Measurements from ENCODE around the gene HIPK4. TPM values are rescaled to one million over a fixed set of nuclear protein-coding genes. Genes with fewer than 3 reads are reported as not detected.

Gene HIPK4
- total and polyA plus RNA-seq, 9 of the 15 experiments (the other 6 are each of a cell fraction or from before 2014, with no cell fraction given): 0.06 to 0.09 TPM; not detected in 7

DNA sequence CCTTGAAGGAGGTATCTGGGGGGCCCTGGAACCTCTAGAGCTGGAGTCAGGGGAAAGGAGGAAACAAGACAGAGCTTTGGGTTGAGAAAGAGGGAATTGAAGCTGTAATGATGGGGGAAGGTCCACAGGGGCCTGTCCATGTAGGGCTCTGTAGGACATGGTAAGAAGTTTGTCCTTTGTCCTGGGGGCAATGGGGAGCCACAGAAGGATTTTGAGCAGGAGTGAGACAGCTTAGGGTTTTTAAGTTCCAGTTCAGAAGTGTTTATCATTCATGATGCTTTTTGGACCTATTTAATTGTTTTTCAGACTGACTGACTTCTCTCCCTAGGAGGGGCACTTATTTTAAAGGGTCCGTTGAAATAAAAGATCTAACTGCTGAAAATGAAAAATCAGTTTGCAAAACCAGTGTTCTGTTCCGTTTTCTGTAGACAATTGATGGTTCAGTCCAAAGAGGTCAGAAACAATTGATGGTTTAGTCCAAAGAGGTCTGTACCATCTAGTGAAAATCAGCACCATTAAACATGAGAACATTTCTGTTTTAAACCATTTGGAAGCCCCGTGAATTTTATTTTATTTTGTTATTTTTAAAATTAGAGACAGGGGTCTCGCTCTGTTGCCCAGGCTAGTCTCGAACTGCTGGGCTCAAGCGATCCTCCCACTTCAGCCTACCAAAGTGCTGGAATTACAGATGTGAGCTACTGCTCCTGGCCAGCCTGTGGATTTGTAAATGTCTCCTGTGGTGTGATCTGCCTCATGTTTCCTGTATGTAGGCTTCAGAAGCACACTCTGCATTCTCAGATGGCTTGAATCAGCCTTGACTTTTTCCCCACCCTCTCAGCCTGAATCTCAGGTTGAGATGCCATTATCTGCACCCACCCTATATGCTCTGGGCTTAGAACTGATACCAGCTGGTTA, 33.0 kb downstream of the HIPK4 start:
- Histone ChIP-seq H3K9me1 (ENCODE audit: control insufficient read depth, insufficient read depth, low read length) (no peaks in the 10 kb centered on the region), H3K27ac (ENCODE audit: extremely low read depth, low read depth, low read length) (no peak overlapping the region), H3K9ac (ENCODE audit: insufficient read depth in 1 of 2, low read depth in 2 of 2, low read length in 2 of 2) (no peak overlapping the region), H3K36me3 (ENCODE audit: control insufficient read depth, insufficient read depth, low read length) (no peaks in the 10 kb centered on the region; the same call in 2 of the 3 replicates), H2AFZ (ENCODE audit: low read depth, low read length) (no peak overlapping the region), H3K4me2 (ENCODE audit: insufficient read depth, low read length) (no peak overlapping the region), H3K4me3 (no peak overlapping the region), H3K27me3 (ENCODE audit: control insufficient read depth in 2 of 2, insufficient read depth in 2 of 2, low read length in 2 of 2) (no peaks in the 10 kb centered on the region), H4K20me1 (replicated peaks; ENCODE audit: control insufficient read depth, insufficient read depth, low read length) (peaks cover 7% of the 10 kb centered on the region; the same call in 1 of the 2 replicates), H3K9me3 (replicated peaks; ENCODE audit: control insufficient read depth, insufficient read depth, low read depth, low read length) (no peaks in the 10 kb centered on the region), H3K4me1 (replicated peaks in 1 of 2; ENCODE audit: control insufficient read depth in 2 of 2, insufficient read depth in 2 of 2, low read length in 2 of 2) (peaks cover 0 to 8% of the 10 kb centered on the region in 2 experiments; a peak in 3 of 5 replicates), H3K79me2 (ENCODE audit: control insufficient read depth, insufficient read depth, low read length) (peaks cover 4% of the 10 kb centered on the region; the same call in 1 of the 3 replicates)
- TF ChIP-seq, protein P1, sequence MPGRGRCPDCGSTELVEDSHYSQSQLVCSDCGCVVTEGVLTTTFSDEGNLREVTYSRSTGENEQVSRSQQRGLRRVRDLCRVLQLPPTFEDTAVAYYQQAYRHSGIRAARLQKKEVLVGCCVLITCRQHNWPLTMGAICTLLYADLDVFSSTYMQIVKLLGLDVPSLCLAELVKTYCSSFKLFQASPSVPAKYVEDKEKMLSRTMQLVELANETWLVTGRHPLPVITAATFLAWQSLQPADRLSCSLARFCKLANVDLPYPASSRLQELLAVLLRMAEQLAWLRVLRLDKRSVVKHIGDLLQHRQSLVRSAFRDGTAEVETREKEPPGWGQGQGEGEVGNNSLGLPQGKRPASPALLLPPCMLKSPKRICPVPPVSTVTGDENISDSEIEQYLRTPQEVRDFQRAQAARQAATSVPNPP (IDR thresholded peaks at IDR 0.05; ENCODE audit: borderline replicate concordance, insufficient read depth, insufficient read length): no peak
- TF ChIP-seq, protein P2, sequence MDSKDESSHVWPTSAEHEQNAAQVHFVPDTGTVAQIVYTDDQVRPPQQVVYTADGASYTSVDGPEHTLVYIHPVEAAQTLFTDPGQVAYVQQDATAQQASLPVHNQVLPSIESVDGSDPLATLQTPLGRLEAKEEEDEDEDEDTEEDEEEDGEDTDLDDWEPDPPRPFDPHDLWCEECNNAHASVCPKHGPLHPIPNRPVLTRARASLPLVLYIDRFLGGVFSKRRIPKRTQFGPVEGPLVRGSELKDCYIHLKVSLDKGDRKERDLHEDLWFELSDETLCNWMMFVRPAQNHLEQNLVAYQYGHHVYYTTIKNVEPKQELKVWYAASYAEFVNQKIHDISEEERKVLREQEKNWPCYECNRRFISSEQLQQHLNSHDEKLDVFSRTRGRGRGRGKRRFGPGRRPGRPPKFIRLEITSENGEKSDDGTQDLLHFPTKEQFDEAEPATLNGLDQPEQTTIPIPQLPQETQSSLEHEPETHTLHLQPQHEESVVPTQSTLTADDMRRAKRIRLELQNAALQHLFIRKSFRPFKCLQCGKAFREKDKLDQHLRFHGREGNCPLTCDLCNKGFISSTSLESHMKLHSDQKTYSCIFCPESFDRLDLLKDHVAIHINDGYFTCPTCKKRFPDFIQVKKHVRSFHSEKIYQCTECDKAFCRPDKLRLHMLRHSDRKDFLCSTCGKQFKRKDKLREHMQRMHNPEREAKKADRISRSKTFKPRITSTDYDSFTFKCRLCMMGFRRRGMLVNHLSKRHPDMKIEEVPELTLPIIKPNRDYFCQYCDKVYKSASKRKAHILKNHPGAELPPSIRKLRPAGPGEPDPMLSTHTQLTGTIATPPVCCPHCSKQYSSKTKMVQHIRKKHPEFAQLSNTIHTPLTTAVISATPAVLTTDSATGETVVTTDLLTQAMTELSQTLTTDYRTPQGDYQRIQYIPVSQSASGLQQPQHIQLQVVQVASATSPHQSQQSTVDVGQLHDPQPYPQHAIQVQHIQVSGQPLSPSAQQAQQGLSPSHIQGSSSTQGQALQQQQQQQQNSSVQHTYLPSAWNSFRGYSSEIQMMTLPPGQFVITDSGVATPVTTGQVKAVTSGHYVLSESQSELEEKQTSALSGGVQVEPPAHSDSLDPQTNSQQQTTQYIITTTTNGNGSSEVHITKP (IDR thresholded peaks at IDR 0.05; ENCODE audit: partially characterized antibody): peak; percentile 81
- TF ChIP-seq BCOR (IDR thresholded peaks at IDR 0.05) (peak; percentile 32; the same call in 1 of the 2 replicates), KDM2B (CRISPR knock-in tag; IDR thresholded peaks at IDR 0.05) (no peak), RBM25 (IDR thresholded peaks at IDR 0.05; ENCODE audit: low read depth, low read length, severe bottlenecking) (peak; percentile 63), RBM34 (IDR thresholded peaks at IDR 0.05; ENCODE audit: borderline replicate concordance, insufficient read depth, low read length) (no peak)
- ChIA-PET POLR2A (interaction anchor here (0.6 kb wide), 2 partner anchors 8 to 59 kb away, joined by 3 read pairs; no protein-coding TSS in a partner anchor), CTCF (ENCODE audit: low intra/inter-chr PET ratio) (no interaction called here)
- no TSS peak for BruUV-seq (replicated peaks)
- intact Hi-C loops (cut with micrococcal nuclease) (no loop called here), in situ Hi-C loops (cut with MboI) (no loop called here)
- FAIRE-seq: peak; percentile 68
- no peak for DNase-seq (ENCODE audit: extremely low read depth in 1 of 4, low spot score in 3 of 4)
- ATAC-seq: no peak
- 55% methylated on average over 6 of the region's 6 CpGs for WGBS (ENCODE audit: insufficient coverage, low coverage, missing lambda C conversion rate)

Data from K562 (cell line).